ENCODE data around the gene ELANE.

Gene ELANE

DNA sequence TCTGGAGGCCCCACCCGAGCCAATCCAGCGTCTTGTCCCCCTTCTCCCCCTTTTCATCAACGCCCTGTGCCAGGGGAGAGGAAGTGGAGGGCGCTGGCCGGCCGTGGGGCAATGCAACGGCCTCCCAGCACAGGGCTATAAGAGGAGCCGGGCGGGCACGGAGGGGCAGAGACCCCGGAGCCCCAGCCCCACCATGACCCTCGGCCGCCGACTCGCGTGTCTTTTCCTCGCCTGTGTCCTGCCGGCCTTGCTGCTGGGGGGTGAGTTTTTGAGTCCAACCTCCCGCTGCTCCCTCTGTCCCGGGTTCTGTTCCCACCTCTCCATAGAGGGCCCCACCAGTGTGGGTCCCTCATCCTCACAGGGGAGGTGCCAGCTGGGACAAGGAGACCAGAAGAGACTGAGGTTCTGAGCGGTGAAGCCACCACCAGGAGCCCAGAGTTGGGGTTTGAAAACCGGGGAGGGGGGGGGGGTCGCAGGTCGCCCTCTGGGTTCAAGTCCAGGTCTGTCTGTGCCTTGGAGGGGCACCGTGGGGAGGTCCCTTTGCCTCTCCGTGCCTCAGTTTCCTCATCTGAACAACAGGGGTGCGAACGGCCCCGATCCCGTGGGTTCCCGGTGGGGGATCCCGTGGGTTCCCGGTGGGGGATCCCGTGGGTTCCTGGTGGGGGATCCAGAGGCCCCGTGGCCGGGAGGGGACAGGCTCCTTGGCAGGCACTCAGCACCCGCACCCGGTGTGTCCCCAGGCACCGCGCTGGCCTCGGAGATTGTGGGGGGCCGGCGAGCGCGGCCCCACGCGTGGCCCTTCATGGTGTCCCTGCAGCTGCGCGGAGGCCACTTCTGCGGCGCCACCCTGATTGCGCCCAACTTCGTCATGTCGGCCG, at the start of gene ELANE:
Gene ELANE, plus strand, starts transcription at position 168 of the 878 bp plus-strand sequence. Its CDS starts 26 bp downstream, at position 194.
- in situ Hi-C loops (cut with HindIII; ENCODE audit: low sequenced_read_pairs), result no loop called here

DNA sequence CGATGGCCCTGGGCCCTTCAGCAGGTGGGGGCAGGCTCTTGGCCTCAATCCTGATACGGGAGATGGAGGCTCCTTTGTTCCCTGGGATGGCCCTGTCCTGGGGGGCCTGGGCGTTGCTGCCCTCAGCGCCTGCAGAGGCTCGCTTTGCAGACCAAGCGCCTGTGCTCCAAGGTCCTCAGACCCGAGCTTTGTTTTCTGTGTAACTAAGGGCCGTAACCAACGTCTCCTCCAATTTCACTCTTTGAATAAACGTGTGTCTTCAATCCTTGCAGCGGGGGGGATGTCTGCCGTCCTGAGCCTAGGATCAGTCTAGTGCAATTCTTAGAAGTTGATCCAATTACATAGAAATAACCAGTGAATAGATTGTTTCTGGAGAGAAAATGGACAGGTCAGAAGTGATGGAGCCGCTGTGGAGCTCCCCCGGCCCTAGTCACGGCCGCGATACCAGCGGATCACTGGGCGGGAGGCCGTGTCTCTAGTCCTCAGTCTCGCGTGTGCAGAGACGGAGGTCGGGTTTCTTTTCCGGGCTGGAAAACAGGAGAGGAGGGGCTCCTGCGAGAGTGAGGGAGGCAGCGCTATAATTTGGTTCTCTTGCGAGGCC, 49.5 kb upstream of the ELANE start:
- in situ Hi-C loops (cut with HindIII; ENCODE audit: low sequenced_read_pairs), result no loop called here

DNA sequence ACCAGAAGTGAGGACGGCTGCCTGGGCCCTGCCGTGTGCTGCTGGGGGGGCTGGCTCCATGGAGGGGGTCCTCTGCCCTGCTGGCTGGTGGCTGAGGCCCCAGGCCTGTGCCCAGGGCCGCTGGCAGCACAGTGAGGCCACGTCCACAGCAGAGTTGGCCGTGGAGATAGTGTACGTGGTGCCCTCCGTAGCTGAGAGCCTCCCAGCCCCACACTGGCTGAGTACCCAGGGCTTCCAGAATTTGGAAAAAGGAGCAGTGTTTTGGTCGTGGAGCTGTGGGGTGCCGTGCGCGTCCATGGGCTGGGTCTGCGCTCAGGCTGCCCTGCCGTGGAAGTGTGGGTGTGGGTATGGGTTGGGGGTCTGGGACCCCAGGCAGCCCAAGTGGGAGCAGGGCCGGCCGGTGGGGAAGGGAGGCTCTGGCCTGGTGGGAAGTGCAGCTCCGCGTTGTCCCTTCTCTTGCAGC, 49.0 kb upstream of the ELANE start:
- in situ Hi-C loops (cut with HindIII; ENCODE audit: low sequenced_read_pairs), result no loop called here

DNA sequence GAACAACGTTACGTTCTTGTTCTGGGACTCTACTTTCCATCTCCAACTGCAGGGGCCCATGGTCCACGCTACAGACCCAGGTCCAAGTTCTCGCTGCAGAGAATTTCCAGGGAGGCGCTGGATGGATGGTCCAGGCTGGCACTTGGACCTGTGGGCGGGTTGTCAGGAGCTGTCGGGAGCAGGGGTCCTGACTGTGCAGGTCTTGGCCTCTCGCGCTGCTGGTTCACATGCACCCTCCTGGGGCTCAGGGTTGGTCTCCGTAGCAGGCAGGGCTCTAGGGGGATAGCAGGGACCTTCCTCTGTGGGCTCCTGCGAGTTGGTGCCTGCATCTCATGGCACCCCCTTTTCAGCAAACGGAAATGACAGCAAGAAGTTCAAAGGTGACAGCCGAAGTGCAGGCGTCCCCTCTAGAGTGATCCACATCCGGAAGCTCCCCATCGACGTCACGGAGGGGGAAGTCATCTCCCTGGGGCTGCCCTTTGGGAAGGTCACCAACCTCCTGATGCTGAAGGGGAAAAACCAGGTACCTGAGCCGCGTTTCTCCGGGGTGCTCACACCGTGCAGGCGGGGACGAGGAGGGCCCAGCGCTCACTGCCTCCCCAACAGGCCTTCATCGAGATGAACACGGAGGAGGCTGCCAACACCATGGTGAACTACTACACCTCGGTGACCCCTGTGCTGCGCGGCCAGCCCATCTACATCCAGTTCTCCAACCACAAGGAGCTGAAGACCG, 48.3 kb upstream of the ELANE start:
- in situ Hi-C loops (cut with HindIII; ENCODE audit: low sequenced_read_pairs), result no loop called here

DNA sequence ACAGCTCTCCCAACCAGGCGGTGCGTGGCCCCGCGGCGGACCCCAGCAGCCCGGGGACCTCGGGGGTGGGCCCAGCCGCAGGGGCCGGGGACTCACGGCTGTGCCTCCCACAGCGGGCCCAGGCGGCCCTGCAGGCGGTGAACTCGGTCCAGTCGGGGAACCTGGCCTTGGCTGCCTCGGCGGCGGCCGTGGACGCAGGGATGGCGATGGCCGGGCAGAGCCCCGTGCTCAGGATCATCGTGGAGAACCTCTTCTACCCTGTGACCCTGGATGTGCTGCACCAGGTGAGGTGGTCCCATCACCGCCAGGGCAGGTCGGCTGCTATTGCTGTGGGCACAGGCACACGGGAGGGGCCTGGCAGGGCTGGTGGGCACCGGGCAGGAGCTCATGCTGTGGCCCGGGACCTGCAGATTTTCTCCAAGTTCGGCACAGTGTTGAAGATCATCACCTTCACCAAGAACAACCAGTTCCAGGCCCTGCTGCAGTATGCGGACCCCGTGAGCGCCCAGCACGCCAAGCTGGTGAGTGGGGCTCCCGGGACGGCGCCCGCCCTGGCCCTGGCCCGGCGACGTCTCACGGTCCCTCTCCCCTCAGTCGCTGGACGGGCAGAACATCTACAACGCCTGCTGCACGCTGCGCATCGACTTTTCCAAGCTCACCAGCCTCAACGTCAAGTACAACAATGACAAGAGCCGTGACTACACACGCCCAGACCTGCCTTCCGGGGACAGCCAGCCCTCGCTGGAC, 47.5 kb upstream of the ELANE start:
- in situ Hi-C loops (cut with HindIII; ENCODE audit: low sequenced_read_pairs), result no loop called here

DNA sequence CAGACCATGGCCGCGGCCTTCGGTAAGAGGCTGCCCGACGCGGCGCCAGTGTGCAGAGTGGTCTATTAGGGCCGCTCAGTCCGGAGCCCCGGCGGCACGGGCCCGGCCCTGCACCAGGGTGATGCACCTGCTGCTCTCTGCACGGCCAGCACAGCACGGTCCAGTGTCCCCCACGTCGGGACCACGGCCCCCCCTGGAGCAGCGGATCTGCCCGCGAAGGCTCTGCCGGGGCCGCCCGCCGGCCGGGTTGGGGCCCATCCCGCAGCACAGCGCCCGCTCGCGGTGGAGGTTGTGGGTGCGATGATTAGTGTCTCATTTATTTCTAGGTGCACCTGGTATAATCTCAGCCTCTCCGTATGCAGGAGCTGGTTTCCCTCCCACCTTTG, 46.9 kb upstream of the ELANE start:
- in situ Hi-C loops (cut with HindIII; ENCODE audit: low sequenced_read_pairs), result no loop called here

DNA sequence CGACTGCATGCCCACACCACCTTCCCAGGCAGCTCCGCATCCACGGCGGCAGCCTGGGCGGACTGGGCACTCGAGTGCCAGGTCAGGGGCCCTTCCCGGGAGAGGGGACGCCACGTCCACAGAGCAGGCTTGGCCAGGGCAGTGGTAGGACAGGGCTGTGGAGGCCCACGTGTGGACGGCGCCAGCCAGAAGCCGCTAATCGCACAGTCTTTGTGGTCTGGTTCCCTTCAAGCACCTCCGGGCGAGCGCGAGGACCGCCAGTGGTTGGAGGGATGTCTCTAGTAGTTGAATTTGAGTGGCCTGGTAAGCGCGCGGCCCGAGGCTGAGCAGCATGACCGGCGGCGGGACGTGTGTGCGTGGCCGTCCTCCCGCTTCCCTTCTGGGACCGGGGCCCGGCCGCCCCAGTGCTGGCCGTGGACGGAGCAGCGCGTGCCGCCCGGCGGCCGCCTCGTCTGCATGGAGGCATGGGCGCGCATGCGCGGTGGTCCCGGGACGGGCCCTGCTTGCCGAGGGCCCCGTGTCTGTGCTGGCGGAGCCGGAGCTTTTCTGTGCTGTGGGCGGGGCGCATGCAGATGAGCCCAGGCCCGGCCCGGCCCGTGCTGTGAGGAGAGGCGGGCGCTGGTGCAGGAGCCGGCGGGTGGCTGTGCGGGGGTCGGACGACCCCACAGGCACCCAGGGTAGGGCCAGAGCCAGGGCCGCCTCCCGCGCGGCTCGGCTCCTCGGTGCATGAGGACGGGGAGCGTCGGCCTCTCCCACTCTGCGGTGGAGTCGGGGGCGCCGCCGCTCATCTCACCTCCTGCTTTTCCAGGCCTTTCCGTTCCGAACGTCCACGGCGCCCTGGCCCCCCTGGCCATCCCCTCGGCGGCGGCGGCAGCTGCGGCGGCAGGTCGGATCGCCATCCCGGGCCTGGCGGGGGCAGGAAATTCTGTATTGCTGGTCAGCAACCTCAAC, 46.2 kb upstream of the ELANE start:
- in situ Hi-C loops (cut with HindIII; ENCODE audit: low sequenced_read_pairs), result no loop called here

DNA sequence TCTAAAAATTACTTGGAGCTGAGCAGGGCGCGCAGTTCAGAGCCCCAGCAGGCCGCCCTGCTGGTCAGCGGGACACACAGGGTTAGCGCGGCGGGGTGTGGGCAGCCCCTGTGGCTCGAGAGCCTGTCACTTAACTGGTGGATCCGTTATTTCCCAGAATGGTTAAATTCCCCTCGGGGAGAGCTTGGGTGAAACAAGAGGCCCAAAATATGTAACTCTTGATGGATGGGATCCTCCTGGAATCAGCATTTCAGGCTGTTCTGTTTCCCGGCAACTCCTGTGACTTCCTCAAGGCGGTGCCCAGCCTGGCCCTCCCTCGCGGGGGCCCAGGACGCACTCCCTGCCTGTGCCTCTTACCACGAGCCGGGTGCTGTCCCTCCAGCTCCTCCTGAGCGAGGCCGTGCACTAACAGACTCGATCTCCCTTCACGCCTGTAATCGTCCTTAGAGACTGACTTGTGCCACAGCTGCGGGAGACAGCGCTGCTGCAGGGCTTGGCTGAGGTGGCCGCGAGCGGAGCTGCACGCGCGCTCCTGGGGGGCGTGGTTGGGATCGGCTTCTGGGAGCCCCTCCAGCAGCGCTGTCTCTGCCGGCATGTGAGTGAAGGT, 45.2 kb upstream of the ELANE start:
- in situ Hi-C loops (cut with HindIII; ENCODE audit: low sequenced_read_pairs), result no loop called here

DNA sequence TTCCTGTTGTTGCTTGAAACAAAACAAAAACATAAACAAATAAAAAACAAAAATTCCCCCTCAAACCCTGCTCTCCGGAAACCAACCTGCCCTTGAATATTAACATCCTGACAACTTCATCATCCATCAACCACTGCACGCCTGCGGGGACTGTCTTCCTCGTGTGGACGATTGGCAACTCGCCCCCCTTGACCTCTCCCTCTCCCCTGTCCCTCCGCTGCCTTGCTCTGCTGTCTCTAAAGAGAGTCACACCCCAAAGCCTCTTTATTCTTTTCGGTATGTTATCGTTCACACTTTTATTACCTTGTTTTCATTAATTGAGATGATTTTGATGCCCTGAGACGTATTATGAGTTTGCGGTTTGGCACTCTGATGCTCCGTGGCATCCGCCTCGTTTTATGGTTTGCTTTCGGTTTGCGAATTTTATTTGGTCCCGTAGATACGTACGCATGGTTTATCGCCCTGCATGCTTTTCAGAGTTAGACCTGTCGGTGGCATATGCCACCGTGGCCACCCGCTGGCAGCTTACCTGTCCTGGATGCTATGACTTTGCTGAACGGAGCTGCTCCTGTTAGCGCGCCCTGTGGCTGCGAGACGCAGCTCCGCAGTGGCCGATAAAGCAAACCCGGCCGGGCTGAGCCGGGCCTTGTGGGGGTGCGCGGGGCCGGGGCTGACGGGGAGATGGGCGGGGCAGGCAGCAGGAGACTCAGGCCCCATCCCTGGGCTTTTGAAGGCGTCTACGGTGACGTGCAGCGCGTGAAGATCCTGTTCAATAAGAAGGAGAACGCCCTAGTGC, 44.3 kb upstream of the ELANE start:
- in situ Hi-C loops (cut with HindIII; ENCODE audit: low sequenced_read_pairs), result no loop called here

DNA sequence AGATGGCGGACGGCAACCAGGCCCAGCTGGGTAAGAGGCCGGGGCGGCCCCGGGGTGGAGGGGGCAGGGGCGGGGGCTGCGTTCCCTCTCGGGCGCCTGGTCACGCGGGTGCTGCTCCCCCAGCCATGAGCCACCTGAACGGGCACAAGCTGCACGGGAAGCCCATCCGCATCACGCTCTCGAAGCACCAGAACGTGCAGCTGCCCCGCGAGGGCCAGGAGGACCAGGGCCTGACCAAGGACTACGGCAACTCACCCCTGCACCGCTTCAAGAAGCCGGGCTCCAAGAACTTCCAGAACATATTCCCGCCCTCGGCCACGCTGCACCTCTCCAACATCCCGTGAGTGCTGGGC, 43.7 kb upstream of the ELANE start:
- in situ Hi-C loops (cut with HindIII; ENCODE audit: low sequenced_read_pairs), result no loop called here

DNA sequence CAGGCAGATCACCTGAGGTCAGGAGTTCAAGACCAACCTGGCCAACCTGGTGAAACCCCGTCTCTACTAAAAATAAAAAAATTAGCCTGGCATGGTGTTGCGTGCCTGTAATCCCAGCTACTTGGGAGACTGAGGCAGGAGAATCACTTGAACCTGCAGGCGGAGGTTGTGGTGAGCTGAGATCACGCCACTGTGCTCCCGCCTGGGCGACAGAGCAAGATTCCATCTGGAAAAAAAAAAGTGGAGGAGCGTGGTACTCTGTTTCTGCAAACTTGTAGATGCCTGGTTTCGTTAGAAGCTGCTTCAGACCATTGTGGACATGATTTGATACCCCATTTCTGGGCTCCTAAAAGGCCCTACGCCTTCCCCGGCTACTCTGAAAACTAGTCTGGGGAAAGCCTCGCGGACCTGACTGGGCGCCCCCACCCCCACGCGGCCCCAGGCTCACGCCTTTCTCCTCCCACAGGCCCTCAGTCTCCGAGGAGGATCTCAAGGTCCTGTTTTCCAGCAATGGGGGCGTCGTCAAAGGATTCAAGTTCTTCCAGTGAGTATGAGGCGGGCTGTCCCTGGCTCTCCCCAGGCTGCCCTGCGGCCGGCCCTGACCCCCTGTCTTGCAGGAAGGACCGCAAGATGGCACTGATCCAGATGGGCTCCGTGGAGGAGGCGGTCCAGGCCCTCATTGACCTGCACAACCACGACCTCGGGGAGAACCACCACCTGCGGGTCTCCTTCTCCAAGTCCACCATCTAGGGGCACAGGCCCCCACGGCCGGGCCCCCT, 41.8 kb upstream of the ELANE start:
- in situ Hi-C loops (cut with HindIII; ENCODE audit: low sequenced_read_pairs), result no loop called here

DNA sequence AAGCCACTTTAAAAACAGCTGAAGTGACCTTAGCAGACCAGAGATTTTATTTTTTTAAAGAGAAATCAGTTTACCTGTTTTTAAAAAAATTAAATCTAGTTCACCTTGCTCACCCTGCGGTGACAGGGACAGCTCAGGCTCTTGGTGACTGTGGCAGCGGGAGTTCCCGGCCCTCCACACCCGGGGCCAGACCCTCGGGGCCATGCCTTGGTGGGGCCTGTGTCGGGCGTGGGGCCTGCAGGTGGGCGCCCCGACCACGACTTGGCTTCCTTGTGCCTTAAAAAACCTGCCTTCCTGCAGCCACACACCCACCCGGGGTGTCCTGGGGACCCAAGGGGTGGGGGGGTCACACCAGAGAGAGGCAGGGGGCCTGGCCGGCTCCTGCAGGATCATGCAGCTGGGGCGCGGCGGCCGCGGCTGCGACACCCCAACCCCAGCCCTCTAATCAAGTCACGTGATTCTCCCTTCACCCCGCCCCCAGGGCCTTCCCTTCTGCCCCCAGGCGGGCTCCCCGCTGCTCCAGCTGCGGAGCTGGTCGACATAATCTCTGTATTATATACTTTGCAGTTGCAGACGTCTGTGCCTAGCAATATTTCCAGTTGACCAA, 41.1 kb upstream of the ELANE start:
- in situ Hi-C loops (cut with HindIII; ENCODE audit: low sequenced_read_pairs), result no loop called here

DNA sequence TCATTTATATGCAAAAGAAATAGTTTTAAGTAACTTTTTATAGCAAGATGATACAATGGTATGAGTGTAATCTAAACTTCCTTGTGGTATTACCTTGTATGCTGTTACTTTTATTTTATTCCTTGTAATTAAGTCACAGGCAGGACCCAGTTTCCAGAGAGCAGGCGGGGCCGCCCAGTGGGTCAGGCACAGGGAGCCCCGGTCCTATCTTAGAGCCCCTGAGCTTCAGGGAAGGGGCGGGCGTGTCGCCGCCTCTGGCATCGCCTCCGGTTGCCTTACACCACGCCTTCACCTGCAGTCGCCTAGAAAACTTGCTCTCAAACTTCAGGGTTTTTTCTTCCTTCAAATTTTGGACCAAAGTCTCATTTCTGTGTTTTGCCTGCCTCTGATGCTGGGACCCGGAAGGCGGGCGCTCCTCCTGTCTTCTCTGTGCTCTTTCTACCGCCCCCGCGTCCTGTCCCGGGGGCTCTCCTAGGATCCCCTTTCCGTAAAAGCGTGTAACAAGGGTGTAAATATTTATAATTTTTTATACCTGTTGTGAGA, 40.5 kb upstream of the ELANE start:
- in situ Hi-C loops (cut with HindIII; ENCODE audit: low sequenced_read_pairs), result no loop called here

DNA sequence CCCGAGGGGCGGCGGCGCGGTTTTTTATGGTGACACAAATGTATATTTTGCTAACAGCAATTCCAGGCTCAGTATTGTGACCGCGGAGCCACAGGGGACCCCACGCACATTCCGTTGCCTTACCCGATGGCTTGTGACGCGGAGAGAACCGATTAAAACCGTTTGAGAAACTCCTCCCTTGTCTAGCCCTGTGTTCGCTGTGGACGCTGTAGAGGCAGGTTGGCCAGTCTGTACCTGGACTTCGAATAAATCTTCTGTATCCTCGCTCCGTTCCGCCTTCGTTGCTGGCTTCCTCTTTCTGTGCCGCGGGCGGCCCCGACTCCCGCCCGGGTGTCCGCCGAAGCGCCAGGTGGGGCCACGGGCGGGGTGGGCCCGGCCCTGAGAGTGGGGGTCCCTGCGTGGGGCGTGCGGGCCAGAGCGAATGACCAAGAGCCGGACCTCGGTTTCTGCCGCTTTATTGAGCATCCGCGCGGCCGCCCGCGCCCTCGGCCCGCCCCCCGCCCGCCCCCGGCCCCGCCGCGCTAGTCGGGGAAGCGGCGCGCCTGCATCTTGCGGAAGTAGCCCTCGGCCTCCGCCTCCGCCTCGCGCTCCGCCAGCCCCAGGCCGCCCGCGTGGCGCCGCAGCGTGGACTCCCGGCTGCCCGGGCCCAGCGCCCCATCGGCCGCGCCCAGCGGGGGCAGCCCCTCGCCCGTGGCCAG, 39.9 kb upstream of the ELANE start:
- in situ Hi-C loops (cut with HindIII; ENCODE audit: low sequenced_read_pairs), result no loop called here

DNA sequence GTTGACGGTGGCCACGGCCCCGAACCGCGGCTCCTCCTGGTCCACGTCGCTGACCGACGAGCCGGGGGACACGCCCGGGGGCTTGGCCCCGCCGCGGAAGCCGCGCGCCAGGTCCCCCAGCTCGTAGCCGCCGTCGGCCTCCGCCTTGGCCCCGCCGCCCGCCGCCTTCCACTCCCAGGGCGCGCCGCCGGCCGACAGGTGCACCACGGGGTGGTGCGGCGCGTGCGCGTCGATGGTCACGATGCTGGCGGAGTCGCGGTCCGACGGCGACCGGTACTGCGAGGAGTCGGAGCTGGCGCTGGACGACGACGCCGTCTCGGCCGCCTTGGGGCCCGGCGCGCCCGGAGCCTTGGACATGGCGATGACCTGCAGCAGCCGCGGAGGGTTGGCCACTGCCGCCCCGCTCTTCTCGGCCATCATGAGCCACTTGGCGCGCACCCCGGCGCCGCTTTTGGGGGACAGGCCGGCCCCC, 39.3 kb upstream of the ELANE start:
- in situ Hi-C loops (cut with HindIII; ENCODE audit: low sequenced_read_pairs), result no loop called here
